GM19328 (cell line): ENCODE results near the gene RNF152.

Experiments used
- ATAC-seq: cut with Tn5 transposase; IDR thresholded peaks from one replicate; pipeline ENCODE4 v1.9.1; 2021; ENCODE audit warnings: mild to moderate bottlenecking, moderate library complexity; ENCODE audit not compliant: unreplicated experiment

RNF152 gene

DNA sequence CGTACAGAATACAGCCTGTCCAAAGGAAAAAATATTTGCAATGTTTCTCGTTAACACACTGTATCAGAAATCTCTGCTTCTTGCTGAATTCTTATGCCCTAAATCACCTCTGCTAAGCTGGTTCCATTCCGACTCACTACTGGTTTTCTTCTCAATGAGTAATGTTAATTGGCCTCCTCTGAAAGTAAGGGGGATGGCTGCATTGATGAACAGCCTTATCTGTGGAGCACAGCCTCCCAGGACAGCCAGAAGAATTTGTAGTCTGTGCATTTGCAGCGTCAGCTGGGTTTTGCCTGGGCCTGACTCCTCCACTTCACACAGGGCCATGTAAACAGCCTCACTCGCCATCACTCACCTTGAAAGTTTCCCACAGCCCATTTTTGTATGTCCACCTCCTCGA, 127.7 kb downstream of the RNF152 start:
- no peak for ATAC-seq

DNA sequence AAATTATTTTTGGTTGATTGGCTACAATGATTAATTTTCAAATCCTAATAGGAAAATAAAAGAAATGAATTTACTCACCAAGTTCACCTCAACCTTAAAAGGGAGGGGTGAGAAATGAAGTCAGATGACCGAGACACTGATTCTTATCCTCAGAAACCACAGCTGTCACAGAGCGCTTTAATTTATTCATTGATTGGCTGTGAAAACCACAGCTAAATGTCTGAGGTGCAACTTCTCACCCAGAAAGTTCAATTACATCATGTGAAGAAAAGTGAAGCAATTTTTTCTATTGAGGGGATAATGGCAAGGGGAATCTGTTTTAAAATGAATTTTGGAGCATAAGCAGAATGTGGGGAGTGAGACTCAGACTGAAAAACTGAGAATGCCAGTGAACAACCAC, 128.4 kb downstream of the RNF152 start:
- no peak for ATAC-seq

DNA sequence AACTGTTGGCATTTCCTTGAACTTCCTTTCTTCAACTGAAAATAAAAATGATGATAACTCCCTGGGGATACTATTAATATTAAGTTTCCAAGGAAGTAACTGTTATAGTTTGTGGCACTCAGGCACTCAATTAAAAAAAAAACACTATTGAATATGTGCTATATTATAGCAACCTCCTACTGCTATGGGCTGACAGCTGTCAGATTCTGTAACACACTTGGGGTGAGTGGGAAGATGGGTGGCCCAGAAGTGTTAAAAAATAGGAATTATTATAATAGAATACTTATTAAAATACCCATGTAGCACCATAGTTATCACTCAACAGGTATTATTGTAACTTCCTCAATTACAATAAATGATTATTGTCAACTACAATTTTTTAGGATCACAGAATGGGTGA, 130.9 kb downstream of the RNF152 start:
- ATAC-seq = no peak
